ENCODE data around the gene FBXL3.
"Not testable (repeated sequence)": the region's sequence is repeated elsewhere in the genome, so short reads cannot be mapped to it uniquely, and the experiment has no call there.

Gene FBXL3

DNA sequence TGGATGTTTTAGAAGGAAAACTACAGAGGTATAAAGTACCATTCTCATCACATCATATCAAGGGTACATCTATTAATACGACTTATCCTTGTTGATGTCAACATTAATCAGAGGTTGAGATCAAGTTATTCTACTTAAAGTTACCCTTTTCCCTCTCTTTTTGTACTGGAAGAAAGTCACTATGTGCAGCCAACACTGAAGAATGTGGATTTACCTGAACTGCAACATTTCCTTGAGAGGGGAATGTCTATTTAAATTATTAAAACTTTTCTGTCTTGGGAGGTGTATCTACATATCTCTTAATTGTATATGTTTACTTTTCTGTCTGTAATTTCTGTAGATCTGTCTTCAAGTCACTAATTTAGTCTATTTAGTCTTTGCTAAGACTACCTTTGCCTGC lies 2.5 kb upstream of the FBXL3 start:
- H3K27ac ChIP-seq: no peak overlapping the region
- no peak overlapping the region for H3K4me3 ChIP-seq

DNA sequence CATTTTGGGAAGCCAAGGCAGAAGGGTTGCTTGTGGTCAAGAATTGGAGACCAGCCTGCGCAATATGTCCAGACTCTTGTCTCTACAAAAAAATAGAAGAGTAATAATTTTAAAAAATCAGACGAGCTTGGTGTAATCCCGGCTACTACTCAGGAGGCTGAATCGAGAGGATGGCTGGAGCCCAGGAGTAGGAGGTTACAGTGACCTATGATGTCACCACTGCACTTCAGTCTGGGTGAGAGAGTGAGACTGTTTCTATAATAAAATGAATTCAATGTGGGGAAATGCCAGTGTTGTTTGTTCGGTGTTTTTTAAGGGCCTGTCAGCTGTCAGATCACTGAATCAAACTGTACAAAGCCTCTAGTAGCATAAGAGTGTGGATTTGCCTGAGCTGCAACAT lies 1.2 kb upstream of the FBXL3 start:
- Histone ChIP-seq H3K27ac (peak overlapping the region in 9 of 21 experiments; percentile 94 to 100 (median 99)), H3K4me3 (no peak overlapping the region)

DNA sequence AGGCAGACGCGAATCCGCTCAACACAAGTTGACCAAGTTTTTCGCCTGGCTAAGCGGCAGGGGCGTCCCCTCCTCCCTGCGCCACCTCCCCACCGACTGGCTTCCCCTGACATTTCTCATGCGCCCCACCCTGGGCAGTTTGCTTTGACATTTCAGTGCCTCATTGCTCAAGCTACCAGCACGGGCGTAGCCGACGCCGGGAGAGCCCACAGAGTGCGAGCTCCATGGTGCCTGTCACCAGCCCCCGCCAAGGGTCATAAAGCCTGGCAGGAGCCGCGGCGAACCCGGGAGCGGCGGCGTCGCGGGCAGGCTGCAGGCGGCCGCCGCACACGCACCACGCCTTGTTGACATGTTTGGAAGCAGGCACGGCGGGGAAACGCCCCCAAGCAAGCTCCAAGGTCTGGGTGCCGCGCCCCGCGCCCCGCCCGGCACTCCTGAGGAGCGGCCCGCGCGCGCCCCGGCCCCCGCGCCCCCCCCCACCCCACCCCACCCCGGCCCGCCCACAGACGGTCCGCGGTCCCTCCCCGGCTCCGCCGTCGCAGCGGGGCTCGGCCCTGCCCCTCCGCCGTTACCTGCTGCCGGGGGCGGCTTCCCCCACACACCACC lies 601 bp downstream of the FBXL3 start:
- peak overlapping the region; percentile 94 to 100 (median 99) for H3K27ac ChIP-seq

DNA sequence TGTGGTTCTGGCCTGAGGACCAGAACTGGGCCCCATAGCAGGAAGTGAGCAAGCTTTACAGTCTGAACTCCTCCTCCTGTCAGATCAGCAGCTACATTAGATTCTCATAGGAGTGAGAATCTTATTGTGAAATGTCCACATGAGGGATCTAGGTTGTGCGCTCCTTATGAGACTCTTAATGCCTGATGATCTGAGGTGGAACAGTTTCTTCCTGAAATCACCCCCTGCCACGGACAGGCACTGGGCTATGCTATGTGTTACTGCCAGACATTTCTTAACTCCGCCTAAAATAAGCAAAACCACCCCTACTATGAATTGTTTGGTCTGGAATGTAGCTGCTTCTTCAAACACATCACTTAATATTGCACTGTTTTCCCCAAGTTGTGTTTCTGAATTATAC lies 4.6 kb downstream of the FBXL3 start:
- H3K27ac ChIP-seq: peak overlapping the region in 2 of 21 experiments; percentile 32 to 45
- H3K4me3 ChIP-seq: no peak overlapping the region

More for the DNA sequence above, 601 bp downstream of the FBXL3 start:
- H3K4me3 ChIP-seq: peak overlapping the region; percentile 64 to 99 (median 95)

DNA sequence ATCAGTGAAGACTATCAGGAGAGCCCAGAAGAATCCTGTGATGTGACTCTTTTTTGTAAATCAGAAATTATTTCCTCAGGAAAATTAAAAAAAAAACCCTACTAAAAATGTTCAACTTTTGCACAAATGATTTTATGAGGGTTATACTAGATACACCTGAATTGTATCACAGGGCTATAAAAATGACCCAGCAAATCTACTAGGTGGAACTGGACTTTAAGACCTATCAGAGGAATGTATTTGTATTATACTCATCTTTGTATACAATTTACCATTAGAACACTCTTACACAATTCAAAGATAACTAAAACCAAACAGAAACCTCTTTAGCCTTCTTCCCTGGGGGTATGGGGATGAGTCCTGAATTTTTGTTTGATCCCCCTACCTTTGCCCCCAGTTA lies 7.2 kb downstream of the FBXL3 start:
- no peak overlapping the region for H3K27ac ChIP-seq
- no peak overlapping the region for H3K4me3 ChIP-seq

DNA sequence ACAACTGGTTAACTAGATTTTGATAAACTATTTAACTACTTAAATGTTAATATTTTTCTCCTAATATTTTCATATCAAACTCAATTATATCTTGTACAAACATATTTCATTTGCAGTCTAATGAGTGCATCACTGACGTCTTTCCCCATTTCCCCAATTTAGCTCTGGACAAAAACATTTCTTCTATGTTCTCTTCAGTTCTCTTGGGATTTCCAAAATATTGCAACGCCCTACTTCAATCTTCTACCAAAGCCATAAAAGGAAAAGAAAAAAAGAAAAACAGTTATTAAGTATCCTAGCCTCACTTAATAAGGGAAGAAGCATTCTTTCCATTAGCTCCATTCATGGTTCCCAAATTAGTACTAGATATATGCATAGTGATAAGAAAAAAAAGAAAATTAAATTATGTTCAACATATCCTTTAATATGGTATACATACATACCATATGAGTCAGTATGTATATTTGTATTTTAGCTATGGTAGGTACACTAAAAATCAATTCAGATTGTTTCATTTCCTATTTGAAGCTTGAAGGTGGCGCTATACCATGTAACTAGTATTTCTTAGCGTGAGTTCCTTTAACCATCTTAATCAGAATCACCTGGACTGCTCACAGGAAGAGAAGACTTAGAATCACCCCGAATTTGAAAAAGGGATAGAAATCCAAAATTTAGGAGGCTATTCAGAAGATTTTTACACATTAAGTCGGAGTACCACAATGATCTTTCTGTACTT lies 9.9 kb downstream of the FBXL3 start:
- Histone ChIP-seq H3K27ac (peak overlapping the region in 3 of 21 experiments; percentile 26 to 54 (median 42)), H3K4me3 (no peak overlapping the region)

DNA sequence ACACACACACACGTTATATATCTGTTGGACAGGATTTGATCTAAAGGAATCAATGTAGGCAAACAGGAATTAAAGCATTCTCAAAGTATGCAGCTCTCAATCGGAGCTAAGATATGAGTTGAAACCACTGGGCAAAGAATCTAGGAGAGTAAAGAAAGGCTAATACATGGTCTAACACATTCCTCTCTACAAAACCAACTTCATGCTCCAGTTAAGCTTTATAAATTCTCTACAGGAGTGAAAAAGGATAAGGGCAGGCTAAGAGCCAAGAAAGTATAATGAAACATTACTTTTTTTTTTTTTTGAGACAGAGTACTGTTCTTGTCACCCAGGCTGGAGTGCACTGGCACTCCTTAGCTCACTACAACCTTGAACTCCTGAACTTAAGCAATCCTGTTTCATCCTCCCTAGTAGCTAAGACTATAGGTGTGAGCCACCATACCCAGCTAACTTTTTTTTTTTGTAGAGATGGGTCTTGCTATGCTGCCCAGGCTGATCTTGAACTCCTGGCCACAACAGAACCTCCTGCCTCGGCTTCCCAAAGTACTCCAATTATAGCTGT lies 10.6 kb downstream of the FBXL3 start:
- Histone ChIP-seq H3K4me3 (no peak overlapping the region), H3K27ac (peak overlapping the region in 2 of 21 experiments; percentile 26 to 54)

DNA sequence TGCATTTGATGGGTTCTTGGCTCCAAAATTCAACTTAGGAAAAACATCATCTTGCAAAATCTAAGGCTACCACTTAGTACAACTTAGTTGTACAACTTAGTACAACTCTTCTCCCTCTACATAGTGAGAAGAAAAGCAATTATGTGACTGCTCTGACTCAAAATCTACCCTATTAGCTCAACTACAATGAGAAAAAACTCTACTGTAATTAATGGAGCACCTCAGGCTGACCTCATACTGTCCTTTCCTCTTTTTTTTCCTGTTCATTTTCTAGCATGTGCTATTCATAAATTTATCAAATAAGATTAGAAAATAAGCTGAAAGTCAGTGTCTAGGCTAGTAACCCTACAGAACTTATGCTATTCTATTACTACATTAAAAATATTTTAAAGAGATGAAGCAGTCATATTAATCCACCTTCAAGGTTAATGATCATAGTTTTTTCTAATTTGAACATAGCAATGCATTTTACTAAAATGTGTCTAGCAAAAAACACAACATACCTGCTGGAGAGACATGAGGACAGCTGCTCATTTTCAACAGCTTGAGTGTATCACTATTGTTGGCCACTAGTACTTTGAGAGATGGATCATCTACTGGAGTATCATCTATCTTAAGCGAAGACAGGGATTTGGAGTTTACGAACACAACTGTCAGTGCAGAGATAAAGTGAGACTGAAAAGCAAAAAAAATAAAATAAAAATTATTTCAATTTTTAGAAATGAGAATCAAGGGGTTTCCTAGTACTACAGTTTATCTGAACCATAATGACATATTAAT lies 11.9 kb downstream of the FBXL3 start:
- H3K27ac ChIP-seq: no peak overlapping the region
- no peak overlapping the region for H3K4me3 ChIP-seq

DNA sequence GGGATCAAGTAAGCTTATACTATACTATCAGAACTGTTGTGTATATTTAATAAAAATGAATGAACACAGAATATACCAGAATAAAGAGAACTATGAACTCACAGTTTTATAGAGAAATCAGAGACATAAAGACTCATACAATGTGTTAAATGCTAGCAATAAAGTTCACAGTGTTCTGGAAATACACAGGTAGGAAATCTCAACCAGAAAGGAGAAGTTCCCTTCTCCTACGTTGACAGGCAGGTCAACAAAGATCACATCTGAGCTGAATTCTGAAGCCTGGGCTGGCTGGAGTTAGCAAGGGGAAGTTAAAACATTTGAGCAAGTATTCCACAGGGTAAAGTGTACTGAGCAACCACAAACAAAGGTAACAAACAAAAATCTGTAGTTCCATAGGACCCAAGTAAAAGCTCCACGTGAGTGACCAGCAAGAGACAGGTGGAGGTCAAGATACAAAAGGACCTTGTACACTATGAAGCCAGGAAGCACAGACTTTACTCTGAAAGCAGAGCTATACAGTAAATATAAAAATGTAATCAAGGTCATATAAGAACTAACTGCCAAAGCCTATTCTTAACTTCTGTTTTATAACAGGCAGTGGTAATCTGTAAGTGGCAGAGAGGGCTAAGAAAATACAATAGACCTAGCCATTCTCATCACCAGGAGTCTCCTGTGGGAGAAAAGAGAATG lies 13.0 kb downstream of the FBXL3 start:
- H3K27ac ChIP-seq: no peak overlapping the region
- no peak overlapping the region for H3K4me3 ChIP-seq

DNA sequence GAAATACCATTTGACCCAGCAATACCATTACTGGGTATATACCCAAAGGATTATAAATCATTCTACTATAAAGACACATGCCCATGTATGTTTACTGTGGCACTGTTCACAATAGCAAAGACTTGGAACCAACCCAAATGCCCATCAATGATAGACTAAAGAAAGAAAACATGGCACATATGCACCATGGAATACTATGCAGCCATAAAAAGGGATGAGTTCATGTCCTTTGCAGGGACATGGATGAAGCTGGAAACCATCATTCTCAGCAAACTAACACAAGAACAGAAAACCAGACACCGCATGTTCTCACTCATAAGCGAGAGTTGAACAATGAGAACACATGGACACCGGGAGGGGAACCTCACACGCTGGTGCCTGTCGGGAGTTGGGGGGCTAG lies 17.2 kb downstream of the FBXL3 start:
- H3K4me3 ChIP-seq, H3K27ac ChIP-seq: not testable (repeated sequence)

DNA sequence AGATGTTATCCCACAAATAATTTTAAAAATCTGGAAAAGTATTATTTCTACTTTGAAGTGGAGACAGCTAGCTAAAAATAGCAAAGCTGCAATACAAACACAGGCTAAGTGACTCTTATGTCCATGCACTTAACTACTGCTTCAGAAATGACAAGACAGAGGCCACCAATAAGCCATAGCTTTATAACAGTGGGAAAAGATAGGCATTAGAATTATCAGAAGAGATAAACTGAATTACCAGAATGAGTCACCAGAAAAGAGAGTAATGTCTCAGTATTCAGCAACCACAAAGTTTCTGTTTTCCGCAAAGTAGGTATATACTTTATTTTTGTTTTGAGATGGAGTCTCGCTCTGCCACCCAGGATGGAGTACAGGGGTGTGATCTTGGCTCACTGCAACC lies 17.9 kb downstream of the FBXL3 start:
- H3K27ac ChIP-seq: no peak overlapping the region
- H3K4me3 ChIP-seq: no peak overlapping the region

DNA sequence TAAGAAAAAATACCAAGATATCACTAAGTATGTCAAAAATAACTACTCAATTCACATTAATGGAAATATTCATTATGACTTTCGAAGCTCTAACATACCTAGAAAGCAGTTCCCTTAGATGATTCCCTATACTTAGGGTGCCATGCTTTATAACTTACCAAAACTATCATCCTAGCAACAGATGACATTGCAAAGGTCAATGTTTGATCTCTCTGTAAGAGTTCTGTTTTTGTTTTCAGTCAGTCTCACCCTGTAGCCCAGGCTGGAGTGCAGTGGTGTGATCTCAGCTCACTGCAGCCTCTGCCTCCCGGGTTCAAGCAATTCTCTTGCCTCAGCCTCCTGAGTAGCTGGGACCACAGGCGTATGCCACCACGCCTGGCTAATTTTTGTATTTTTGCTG lies 18.6 kb downstream of the FBXL3 start:
- not testable (repeated sequence) for H3K4me3 ChIP-seq, H3K27ac ChIP-seq

DNA sequence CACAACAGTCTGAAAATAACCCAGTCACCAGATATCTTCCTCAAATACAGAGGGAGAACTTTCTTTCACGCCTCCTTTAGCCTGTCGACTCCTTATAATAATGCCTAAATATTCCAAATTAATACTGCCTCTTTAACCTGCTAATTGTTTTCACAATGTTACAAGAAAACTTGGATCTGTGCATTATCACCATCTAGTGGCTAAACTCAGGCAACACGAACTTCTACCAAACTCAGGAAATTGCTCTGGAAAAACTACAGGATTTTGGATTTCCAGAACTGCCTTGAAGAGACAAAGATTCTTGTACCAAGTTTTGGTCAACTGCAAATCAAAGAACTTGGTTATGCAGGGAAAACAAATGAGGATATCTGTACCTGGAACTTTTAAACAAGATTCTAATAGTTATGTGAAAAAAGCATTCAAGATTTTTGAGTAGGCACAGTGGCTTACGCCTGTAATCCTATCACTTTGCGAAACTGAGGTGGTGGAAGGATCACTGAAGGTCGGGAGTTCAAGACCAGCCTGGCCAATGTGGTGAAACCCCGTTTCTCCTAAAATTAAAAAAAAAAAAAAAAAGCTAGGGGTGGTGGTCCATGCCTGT lies 24.3 kb downstream of the FBXL3 start:
- peak overlapping the region in 1 of 21 experiments; percentile 1 for H3K27ac ChIP-seq
- no peak overlapping the region for H3K4me3 ChIP-seq

DNA sequence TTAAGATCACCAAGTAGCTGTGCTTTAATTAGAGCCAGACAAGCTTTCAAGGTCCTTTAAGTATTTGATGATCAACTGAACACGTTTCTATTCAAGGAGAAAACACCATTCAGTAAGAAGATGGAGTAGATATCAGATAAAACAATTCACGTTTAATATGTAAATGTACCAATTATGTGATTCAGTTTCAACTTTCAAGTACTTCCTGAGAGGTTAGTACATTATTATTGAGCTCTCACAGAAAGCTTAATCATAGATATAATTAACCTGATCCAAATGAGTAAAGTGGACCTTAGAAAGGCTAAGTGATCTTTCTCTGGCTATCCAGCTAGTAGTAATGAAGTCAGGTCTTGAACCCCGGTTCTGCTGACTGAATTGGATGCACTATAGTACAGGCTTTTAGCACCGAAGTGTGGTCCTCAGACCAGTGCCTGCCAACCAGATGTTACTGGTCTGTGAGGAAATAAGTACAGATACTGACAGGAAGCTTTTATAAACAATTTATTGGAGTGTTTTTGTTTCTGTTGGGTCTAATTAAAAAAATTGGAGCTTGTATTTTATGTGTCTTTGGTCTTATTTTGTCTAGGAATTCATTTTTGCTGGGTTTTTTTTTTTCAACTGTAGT lies 24.9 kb downstream of the FBXL3 start:
- H3K4me3 ChIP-seq: no peak overlapping the region
- H3K27ac ChIP-seq: peak overlapping the region in 1 of 21 experiments; percentile 1

DNA sequence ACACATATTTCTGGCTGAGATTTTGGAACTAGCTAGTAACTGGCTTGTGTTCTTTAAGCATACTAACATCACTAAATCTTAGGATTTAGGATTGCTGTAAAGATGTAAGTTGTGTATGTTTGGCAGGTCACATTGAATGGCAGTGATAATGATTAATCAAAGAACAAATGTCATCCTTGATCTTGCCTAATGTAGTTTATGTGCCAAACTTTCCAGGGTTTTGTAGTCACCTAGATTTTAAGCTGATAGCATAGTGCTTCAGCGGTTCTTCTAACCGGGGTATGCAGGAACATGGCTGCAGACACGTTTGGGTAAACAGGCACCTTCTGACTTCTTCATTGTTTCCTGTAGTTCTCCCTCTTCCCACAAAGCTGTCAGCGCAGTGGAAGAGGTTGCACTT lies 25.4 kb downstream of the FBXL3 start:
- Histone ChIP-seq H3K27ac (no peak overlapping the region), H3K4me3 (no peak overlapping the region)

DNA sequence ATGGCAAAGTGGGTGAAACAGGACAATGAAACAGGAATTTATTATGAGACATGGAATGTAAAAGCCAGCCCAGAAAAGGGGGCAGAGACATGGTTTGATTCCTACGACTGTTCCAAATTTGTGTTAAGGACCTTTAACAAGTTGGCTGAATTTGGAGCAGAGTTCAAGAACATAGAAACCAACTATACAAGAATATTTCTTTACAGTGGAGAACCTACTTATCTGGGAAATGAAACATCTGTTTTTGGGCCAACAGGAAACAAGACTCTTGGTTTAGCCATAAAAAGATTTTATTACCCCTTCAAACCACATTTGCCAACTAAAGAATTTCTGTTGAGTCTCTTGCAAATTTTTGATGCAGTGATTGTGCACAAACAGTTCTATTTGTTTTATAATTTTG lies 26.5 kb downstream of the FBXL3 start:
- H3K4me3 ChIP-seq: no peak overlapping the region
- no peak overlapping the region for H3K27ac ChIP-seq

DNA sequence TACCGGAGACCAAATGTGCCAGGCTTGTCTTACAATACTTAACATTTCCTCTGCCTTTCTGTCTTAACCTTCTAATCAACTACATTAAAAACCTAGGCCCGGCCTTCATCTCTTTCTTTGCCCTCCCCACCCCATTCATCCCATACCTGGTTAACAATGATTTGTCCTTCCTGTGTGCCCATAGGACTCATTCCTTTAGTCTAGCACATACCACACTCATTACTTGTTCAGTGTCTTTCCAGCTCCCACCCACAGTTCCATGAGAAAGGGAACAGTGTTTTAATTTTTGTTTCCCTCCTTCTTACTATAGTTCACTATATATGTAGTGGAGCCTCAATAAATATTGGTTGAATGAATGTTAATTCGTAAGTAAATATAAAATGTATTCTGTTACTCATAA lies 32.7 kb downstream of the FBXL3 start:
- no peak overlapping the region for H3K27ac ChIP-seq
- H3K4me3 ChIP-seq: no peak overlapping the region

DNA sequence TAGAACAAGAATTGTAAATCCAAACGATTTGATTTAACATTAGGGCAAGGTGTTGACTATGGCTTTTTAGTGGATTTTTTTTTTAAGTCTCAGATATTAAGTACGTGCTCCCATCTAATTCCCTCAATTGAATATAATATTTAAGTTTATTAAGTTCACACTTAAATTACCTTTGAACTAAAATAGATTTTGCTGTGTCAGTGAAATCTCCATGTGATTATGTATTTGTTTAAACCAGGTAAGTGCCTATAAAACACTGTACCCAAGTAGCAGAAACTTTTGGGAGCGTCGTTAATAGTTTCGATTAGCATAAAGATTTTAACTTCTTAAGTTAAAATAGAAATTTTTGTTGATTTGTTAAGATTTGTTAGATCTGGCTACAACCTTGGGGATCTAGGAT lies 33.5 kb downstream of the FBXL3 start:
- Histone ChIP-seq H3K4me3 (no peak overlapping the region), H3K27ac (no peak overlapping the region)

DNA sequence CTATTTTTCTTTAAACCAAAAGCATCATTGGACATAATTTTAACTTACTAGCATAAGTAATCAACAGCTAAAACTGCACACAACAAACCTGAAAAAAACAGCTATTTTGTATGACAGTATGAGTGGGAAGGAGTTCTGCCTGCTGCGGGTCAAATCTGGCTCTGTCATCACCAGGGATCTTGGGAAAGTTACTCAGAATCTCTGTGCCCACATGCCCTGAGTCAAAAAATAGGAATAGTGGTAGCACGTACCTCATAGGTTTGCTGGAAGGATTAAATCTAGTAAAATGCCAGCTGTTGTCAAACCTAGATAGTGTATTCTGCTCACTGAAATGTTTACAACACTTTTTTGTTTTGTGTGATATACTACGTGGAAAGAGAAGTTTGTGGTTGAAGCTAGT lies 33.9 kb downstream of the FBXL3 start:
- peak overlapping the region; percentile 55 to 90 (median 85) for H3K4me3 ChIP-seq
- peak overlapping the region in 17 of 21 experiments; percentile 84 to 98 (median 93) for H3K27ac ChIP-seq

All from skin epidermis (tissue), 12 donors.